Large intestine (tissue), 3 donors: ENCODE measurements around the gene AFF1. TPM values are rescaled to one million over a fixed set of nuclear protein-coding genes. Genes with fewer than 3 reads are reported as not detected.
"Not testable (repeated sequence)": the region's sequence is repeated elsewhere in the genome, so short reads cannot be mapped to it uniquely, and the experiment has no call there.

Experiments
- DNase-seq, 2 donors: peaks; one replicate each; pipeline versions ENCODE4 v3.0.0 to v3.0.0-alpha.2; 2013
- H3K27ac ChIP-seq: one replicate; pipeline ENCODE4 v1.5.1; 2013; ENCODE audit warnings: low read length
- H3K27me3 ChIP-seq: 2 replicates; pipeline ENCODE4 v1.6.1; 2013; ENCODE audit warnings: low read length; ENCODE audit not compliant: control insufficient read depth, insufficient read depth
- H3K36me3 ChIP-seq: 2 replicates; pipeline ENCODE4 v1.6.1; 2013; ENCODE audit warnings: low read length; ENCODE audit not compliant: control insufficient read depth, insufficient read depth
- H3K4me1 ChIP-seq: one replicate; pipeline ENCODE4 v1.6.1; 2013; ENCODE audit warnings: low read length; ENCODE audit not compliant: control insufficient read depth, insufficient read depth
- H3K4me3 ChIP-seq: one replicate; pipeline ENCODE4 v1.5.1; 2013; ENCODE audit warnings: low read length
- H3K9me3 ChIP-seq: one replicate; pipeline ENCODE4 v1.6.1; 2013; ENCODE audit warnings: mild to moderate bottlenecking, low read depth, low read length, moderate library complexity; ENCODE audit not compliant: control insufficient read depth
- WGBS: methylation state at CpG from one replicate; pipeline ENCODE4 v1.1.5; 2013; ENCODE audit warnings: low lambda C conversion rate; ENCODE audit not compliant: insufficient coverage; 5-methylcytosine and 5-hydroxymethylcytosine counted together
- polyA plus RNA-seq: library from polyadenylated mRNA; unstranded; fragments of 120-200 nt; gene quantifications from one replicate; pipeline ENCODE4 v1.2.1, GENCODE V29; 2013

The AFF1 gene
- polyA plus RNA-seq, 1 donor: 37.5 TPM

DNA sequence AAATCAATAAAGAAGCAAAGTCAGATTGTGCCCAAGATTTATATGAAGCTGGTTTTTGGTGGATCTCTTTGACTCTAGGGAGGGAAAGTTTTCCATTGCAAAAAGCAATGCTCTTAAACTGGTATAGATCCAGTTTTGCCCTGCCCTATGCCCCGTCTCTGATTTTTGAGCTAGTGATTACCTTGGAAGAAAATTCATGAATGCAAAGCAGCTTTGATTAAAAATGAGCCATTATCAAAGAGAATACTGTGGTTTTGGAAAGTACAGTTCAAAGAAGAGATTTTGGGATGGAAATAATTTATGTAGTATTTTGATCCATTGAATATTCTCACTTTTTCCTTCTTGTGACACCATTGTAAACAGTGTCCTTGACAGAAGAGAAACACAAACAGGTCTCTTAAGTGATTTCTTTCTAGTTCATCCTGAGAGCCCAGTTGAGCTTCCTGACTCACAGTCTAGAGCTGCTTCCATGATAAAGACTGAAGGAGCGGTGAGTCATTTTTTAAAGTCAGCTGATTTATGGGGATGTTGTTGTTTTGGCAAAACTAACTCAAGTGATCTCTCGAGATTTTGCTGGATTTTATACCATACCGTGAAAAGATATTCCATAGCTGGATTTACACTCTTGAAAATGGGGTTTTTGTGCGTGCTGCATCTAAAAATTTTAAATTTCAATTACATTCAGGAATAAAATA is 76.7 kb downstream of the AFF1 start:
- H3K4me3 ChIP-seq: no peak overlapping the region
- 86% methylated on average over 1 of the region's 5 CpGs for WGBS
- H3K4me1 ChIP-seq: peaks cover 49% of the 10 kb centered on the region
- H3K36me3 ChIP-seq: no peaks in the 10 kb centered on the region
- peak; percentile 60 to 79 for DNase-seq
- no peaks in the 10 kb centered on the region for H3K9me3 ChIP-seq
- H3K27ac ChIP-seq: peak overlapping the region; percentile 81
- no peaks in the 10 kb centered on the region for H3K27me3 ChIP-seq

GRCh38 chr4:87012265-87012953 is 77.6 kb downstream of the AFF1 start:
- no peaks in the 10 kb centered on the region for H3K36me3 ChIP-seq
- 20% methylated on average over 2 of the region's 4 CpGs for WGBS
- no peaks in the 10 kb centered on the region for H3K9me3 ChIP-seq
- no peaks in the 10 kb centered on the region for H3K27me3 ChIP-seq
- peaks cover 52% of the 10 kb centered on the region for H3K4me1 ChIP-seq
- no peak overlapping the region for H3K4me3 ChIP-seq
- peak overlapping the region; percentile 81 for H3K27ac ChIP-seq
- DNase-seq: peak; percentile 70 to 87

GRCh38 chr4:87012954-87013308 is 78.1 kb downstream of the AFF1 start:
- Histone ChIP-seq H3K4me1 (peaks cover 53% of the 10 kb centered on the region), H3K27ac (peak overlapping the region; percentile 81)
- not testable (repeated sequence) for DNase-seq, H3K9me3 ChIP-seq, H3K4me3 ChIP-seq, H3K27me3 ChIP-seq, H3K36me3 ChIP-seq
- WGBS: no CpG with 5 or more reads among the region's 9 CpGs

GRCh38 chr4:87014284-87014782 is 79.5 kb downstream of the AFF1 start:
- 60% methylated on average over 1 of the region's 2 CpGs for WGBS
- peak overlapping the region; percentile 81 for H3K27ac ChIP-seq
- H3K36me3 ChIP-seq: no peaks in the 10 kb centered on the region
- H3K4me3 ChIP-seq: no peak overlapping the region
- H3K27me3 ChIP-seq: no peaks in the 10 kb centered on the region
- no peaks in the 10 kb centered on the region for H3K9me3 ChIP-seq
- peaks cover 55% of the 10 kb centered on the region for H3K4me1 ChIP-seq
- peak in 1 of 2 donors; percentile 50 for DNase-seq

DNA sequence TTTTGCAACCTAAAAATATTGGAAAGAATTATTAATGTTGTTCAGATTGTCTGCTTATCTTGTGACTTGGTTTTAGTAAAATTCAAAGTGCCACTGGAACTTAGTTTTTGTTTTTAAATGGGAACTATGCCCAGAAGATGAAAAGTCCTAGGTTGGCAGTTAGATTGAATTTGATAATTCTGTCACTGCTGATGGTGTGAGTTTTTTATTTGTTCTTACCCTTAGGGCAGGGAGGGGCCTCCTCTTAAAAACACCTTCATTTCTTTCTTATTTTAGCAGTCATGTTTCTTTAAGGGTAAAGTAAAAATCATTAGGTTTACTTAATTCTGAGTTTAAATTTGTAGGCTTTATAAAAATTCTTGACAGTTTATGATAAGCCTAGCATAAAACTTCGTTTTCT is 80.6 kb downstream of the AFF1 start:
- no peak for DNase-seq
- H3K27ac ChIP-seq: peak overlapping the region; percentile 81
- H3K36me3 ChIP-seq: no peaks in the 10 kb centered on the region
- no CpG with 5 or more reads among the region's 1 CpG for WGBS
- H3K4me3 ChIP-seq: no peak overlapping the region
- no peaks in the 10 kb centered on the region for H3K27me3 ChIP-seq
- no peaks in the 10 kb centered on the region for H3K9me3 ChIP-seq
- peaks cover 49% of the 10 kb centered on the region for H3K4me1 ChIP-seq

DNA sequence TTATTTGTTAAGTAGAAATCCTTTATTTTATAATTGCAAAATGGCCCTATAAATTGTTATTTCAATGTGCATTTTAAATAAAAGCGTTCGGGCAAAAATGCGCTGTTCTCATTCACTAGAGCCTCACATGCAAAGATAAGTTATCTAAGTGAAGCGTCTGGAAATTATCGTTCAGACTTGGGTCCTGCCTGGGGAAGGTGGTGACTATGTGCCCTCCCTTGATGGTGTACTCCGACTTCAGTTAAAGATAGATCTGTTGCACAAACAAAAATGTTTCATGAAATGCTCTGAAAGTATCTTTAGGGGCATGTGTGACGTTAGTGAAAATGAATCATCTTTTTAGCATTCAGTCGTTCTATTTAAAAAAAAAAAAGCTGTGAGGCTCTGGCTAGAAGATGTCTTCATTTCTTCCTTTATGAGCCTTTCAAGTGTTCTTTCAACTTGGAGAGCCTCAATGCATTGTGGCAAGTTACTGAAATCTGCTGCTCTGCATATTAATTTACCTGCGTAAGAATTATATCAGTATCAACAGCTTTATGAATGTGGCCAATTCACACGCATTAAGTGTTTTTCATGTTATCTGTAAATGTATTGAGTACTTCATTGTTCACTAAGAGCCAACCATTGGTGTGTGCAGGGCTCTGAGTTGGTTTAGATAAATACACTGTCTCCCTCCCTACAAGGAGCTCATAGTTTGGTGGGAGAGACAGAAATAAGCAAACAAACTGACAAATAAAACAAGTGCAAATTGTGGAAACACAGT is 83.0 kb downstream of the AFF1 start:
- no peak for DNase-seq
- no peak overlapping the region for H3K4me3 ChIP-seq
- H3K4me1 ChIP-seq: peaks cover 40% of the 10 kb centered on the region
- H3K27ac ChIP-seq: no peak overlapping the region
- H3K27me3 ChIP-seq: no peaks in the 10 kb centered on the region
- no peaks in the 10 kb centered on the region for H3K36me3 ChIP-seq
- no peaks in the 10 kb centered on the region for H3K9me3 ChIP-seq
- 56% methylated on average over 5 of the region's 10 CpGs for WGBS

DNA sequence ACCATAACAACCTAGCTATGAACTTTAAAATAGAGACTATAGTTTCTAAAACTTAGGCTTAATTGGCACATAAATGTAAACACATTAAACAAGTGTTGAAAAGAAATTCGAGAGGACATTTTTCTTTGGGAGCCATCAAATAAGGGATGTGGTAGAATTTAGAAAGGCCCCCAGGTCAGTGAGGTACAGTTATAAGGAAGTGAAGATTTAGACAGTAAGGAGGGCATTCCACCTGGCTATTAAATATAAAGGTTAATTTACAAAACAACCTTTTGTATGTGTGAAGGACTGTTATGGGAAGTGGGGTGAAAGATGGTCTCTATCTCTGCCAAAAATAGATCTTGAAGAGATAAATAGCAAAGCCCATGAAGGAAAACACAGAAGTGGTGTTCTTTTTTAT is 83.9 kb downstream of the AFF1 start:
- no peaks in the 10 kb centered on the region for H3K27me3 ChIP-seq
- H3K4me3 ChIP-seq: no peak overlapping the region
- H3K4me1 ChIP-seq: peaks cover 35% of the 10 kb centered on the region
- no peaks in the 10 kb centered on the region for H3K9me3 ChIP-seq
- no peak for DNase-seq
- 80% methylated on average over 1 of the region's 1 CpG for WGBS
- no peaks in the 10 kb centered on the region for H3K36me3 ChIP-seq
- H3K27ac ChIP-seq: no peak overlapping the region

- Histone ChIP-seq H3K27me3 (no peaks in the 10 kb centered on the region), H3K4me3 (no peak overlapping the region), H3K9me3 (no peaks in the 10 kb centered on the region), H3K4me1 (peaks cover 29% of the 10 kb centered on the region), H3K36me3 (no peaks in the 10 kb centered on the region), H3K27ac (no peak overlapping the region)
- no peak for DNase-seq
- 100% methylated on average over 1 of the region's 4 CpGs for WGBS
Observed at GRCh38 chr4:87019246-87019791, 84.5 kb downstream of the AFF1 start.

- DNase-seq: no peak
- no peak overlapping the region for H3K4me3 ChIP-seq
- H3K36me3 ChIP-seq: peaks cover 1% of the 10 kb centered on the region
- H3K27ac ChIP-seq: no peak overlapping the region
- no peaks in the 10 kb centered on the region for H3K27me3 ChIP-seq
- peaks cover 25% of the 10 kb centered on the region for H3K4me1 ChIP-seq
- WGBS: 100% methylated on average over 1 of the region's 2 CpGs
- H3K9me3 ChIP-seq: no peaks in the 10 kb centered on the region
Observed at GRCh38 chr4:87019898-87020297, 85.1 kb downstream of the AFF1 start.

- WGBS: 83% methylated on average over 1 of the region's 1 CpG
- no peak overlapping the region for H3K27ac ChIP-seq
- H3K27me3 ChIP-seq: no peaks in the 10 kb centered on the region
- no peaks in the 10 kb centered on the region for H3K9me3 ChIP-seq
- H3K36me3 ChIP-seq: peaks cover 3% of the 10 kb centered on the region
- H3K4me3 ChIP-seq: no peak overlapping the region
- peaks cover 13% of the 10 kb centered on the region for H3K4me1 ChIP-seq
- no peak for DNase-seq
Observed at GRCh38 chr4:87024201-87024600, 89.4 kb downstream of the AFF1 start.
